AG09309 (cell line): ENCODE results near the gene TEX54.

Source experiments
- DNase-seq: peaks from one replicate; pipeline ENCODE4 v3.0.0-alpha.2; 2010; ENCODE audit warnings: low read depth
- H3K4me3 ChIP-seq: 2 replicates; pipeline ENCODE4 v1.5.1; 2011; ENCODE audit warnings: mild to moderate bottlenecking, low read depth, low read length, moderate library complexity; ENCODE audit not compliant: control insufficient read depth
- CTCF ChIP-seq: IDR thresholded peaks from 2 replicates; pipeline ENCODE4 v1.5.1; 2011; ENCODE audit warnings: mild to moderate bottlenecking, low read depth, low read length, inconsistent platforms; ENCODE audit not compliant: insufficient read depth, control insufficient read depth; ENCODE audit errors: missing control alignments

Gene TEX54

GRCh38 chr11:62832336-62833234 is at the start of gene TEX54:
TEX54 (minus strand) TSS chr11:62832841.
- no peak for TF ChIP-seq CTCF
- peak within 1 kb of the TSS; percentile 97 for H3K4me3 ChIP-seq
- DNase-seq: no peak

GRCh38 chr11:62882431-62882749 is 49.7 kb upstream of the TEX54 start:
- DNase-seq: no peak
- peak overlapping the region; percentile 96 for H3K4me3 ChIP-seq
- TF ChIP-seq CTCF: no peak

- TF ChIP-seq CTCF: no peak
- DNase-seq: peak; percentile 91
Measured at GRCh38 chr11:62881579-62882430, 49.2 kb upstream of the TEX54 start.

GRCh38 chr11:62880803-62881578 is 48.4 kb upstream of the TEX54 start, which contains the start of gene SLC3A2:
SLC3A2 (plus strand) TSS chr11:62880896; CDS start chr11:62881024, 128 bp downstream.
- peak; percentile 50 for DNase-seq
- H3K4me3 ChIP-seq: peak within 1 kb of the TSS; percentile 96
- TF ChIP-seq CTCF: peak; percentile 70

More at GRCh38 chr11:62881579-62882430, 49.2 kb upstream of the TEX54 start:
- peak overlapping the region; percentile 96 for H3K4me3 ChIP-seq

- H3K4me3 ChIP-seq: peak overlapping the region; percentile 96
- DNase-seq: peak; percentile 46
- no peak for TF ChIP-seq CTCF
Measured at GRCh38 chr11:62880231-62880802, 47.7 kb upstream of the TEX54 start.
